SJCRH30 (cell line): ENCODE measurements around the gene BRS3. TPM values are rescaled to one million over a fixed set of nuclear protein-coding genes. Genes with fewer than 3 reads are reported as not detected.

Experiments used
- DNase-seq, 2 experiments: peaks; one replicate each; pipeline ENCODE4 v3.0.0-alpha.2; 2015 to 2020
- H3K27ac ChIP-seq: fragments of 250-450 bp; sonication (Bioruptor Pico); 2 replicates; pipeline ENCODE4 v1.5.1; 2020; ENCODE audit warnings: mild to moderate bottlenecking, moderate library complexity
- H3K27me3 ChIP-seq: fragments of 250-450 bp; sonication (Bioruptor Pico); 2 replicates; pipeline ENCODE4 v1.5.1; 2020; ENCODE audit warnings: mild to moderate bottlenecking, moderate library complexity
- H3K36me3 ChIP-seq: fragments of 250-450 bp; sonication (Bioruptor Pico); 2 replicates; pipeline ENCODE4 v1.5.1; 2020; ENCODE audit warnings: mild to moderate bottlenecking, moderate library complexity
- H3K4me1 ChIP-seq: fragments of 250-450 bp; sonication (Bioruptor Pico); 2 replicates; pipeline ENCODE4 v1.5.1; 2020; ENCODE audit warnings: mild to moderate bottlenecking, moderate library complexity
- H3K4me3 ChIP-seq: fragments of 250-450 bp; sonication (Bioruptor Pico); 2 replicates; pipeline ENCODE4 v1.5.1; 2020; ENCODE audit warnings: mild to moderate bottlenecking, moderate library complexity
- H3K9me3 ChIP-seq: fragments of 250-450 bp; sonication (Bioruptor Pico); replicated peaks from 2 replicates; pipeline ENCODE4 v1.5.1; 2020; ENCODE audit warnings: mild to moderate bottlenecking, moderate library complexity
- total RNA-seq: library from RNA; depleted of rRNA; stranded (reverse); fragments of >200 nt; shearing (Covaris generic); gene quantifications from 2 replicates; pipeline ENCODE4 v1.2.3, GENCODE V29; 2014

BRS3 gene
- total RNA-seq, 1 experiment from 2014 or later, result not detected

GRCh38 chrX:136473663-136474062, 14.1 kb upstream of the BRS3 start:
- Histone ChIP-seq H3K4me3 (no peak overlapping the region), H3K27me3 (no peaks in the 10 kb centered on the region), H3K9me3 (no peaks in the 10 kb centered on the region), H3K36me3 (no peaks in the 10 kb centered on the region), H3K27ac (no peak overlapping the region), H3K4me1 (no peaks in the 10 kb centered on the region)
- DNase-seq, result no peak

- DNase-seq, result no peak
- H3K4me1 ChIP-seq, result no peaks in the 10 kb centered on the region
- H3K27ac ChIP-seq, result no peak overlapping the region
- no peak overlapping the region for H3K4me3 ChIP-seq
- H3K36me3 ChIP-seq, result no peaks in the 10 kb centered on the region
- H3K9me3 ChIP-seq, result no peaks in the 10 kb centered on the region
- H3K27me3 ChIP-seq, result no peaks in the 10 kb centered on the region
Measured at GRCh38 chrX:136475236-136475635, 12.5 kb upstream of the BRS3 start.

- Histone ChIP-seq H3K9me3 (no peaks in the 10 kb centered on the region), H3K27me3 (no peaks in the 10 kb centered on the region), H3K4me3 (no peak overlapping the region), H3K36me3 (no peaks in the 10 kb centered on the region), H3K27ac (no peak overlapping the region), H3K4me1 (no peaks in the 10 kb centered on the region)
- no peak for DNase-seq
Measured at GRCh38 chrX:136476501-136476900, 11.2 kb upstream of the BRS3 start.

- no peaks in the 10 kb centered on the region for H3K9me3 ChIP-seq
- H3K27ac ChIP-seq, result no peak overlapping the region
- H3K27me3 ChIP-seq, result no peaks in the 10 kb centered on the region
- no peak overlapping the region for H3K4me3 ChIP-seq
- no peaks in the 10 kb centered on the region for H3K36me3 ChIP-seq
- no peak for DNase-seq
- H3K4me1 ChIP-seq, result no peaks in the 10 kb centered on the region
Measured at GRCh38 chrX:136477026-136477425, 10.7 kb upstream of the BRS3 start.

- H3K27ac ChIP-seq, result no peak overlapping the region
- no peaks in the 10 kb centered on the region for H3K9me3 ChIP-seq
- DNase-seq, result no peak
Measured at GRCh38 chrX:136480383-136480782, 7.4 kb upstream of the BRS3 start.

GRCh38 chrX:136488706-136489105, 959 bp downstream of the BRS3 start:
- no peak overlapping the region for H3K27ac ChIP-seq
- H3K9me3 ChIP-seq, result no peaks in the 10 kb centered on the region
- no peak overlapping the region for H3K4me3 ChIP-seq
- H3K4me1 ChIP-seq, result no peaks in the 10 kb centered on the region
- no peaks in the 10 kb centered on the region for H3K27me3 ChIP-seq
- no peak for DNase-seq
- H3K36me3 ChIP-seq, result no peaks in the 10 kb centered on the region

More at GRCh38 chrX:136480383-136480782, 7.4 kb upstream of the BRS3 start:
- H3K36me3 ChIP-seq, result no peaks in the 10 kb centered on the region
- no peaks in the 10 kb centered on the region for H3K27me3 ChIP-seq
- no peaks in the 10 kb centered on the region for H3K4me1 ChIP-seq
- H3K4me3 ChIP-seq, result no peak overlapping the region

GRCh38 chrX:136491832-136492231, 4.1 kb downstream of the BRS3 start:
- no peaks in the 10 kb centered on the region; the same call in 1 of the 2 replicates for H3K4me1 ChIP-seq

GRCh38 chrX:136493011-136493410, 5.3 kb downstream of the BRS3 start:
- Histone ChIP-seq H3K9me3 (no peaks in the 10 kb centered on the region), H3K36me3 (no peaks in the 10 kb centered on the region), H3K27me3 (no peaks in the 10 kb centered on the region), H3K4me1 (no peaks in the 10 kb centered on the region; the same call in 1 of the 2 replicates), H3K4me3 (no peak overlapping the region), H3K27ac (no peak overlapping the region)
- no peak for DNase-seq

More at GRCh38 chrX:136491832-136492231, 4.1 kb downstream of the BRS3 start:
- H3K4me3 ChIP-seq, result no peak overlapping the region
- no peaks in the 10 kb centered on the region for H3K9me3 ChIP-seq
- DNase-seq, result no peak
- H3K36me3 ChIP-seq, result no peaks in the 10 kb centered on the region
- H3K27ac ChIP-seq, result no peak overlapping the region
- H3K27me3 ChIP-seq, result no peaks in the 10 kb centered on the region

GRCh38 chrX:136495043-136495442, 7.3 kb downstream of the BRS3 start:
- H3K27me3 ChIP-seq, result no peaks in the 10 kb centered on the region
- H3K36me3 ChIP-seq, result peaks cover 2% of the 10 kb centered on the region; the same call in 1 of the 2 replicates
- H3K27ac ChIP-seq, result no peak overlapping the region
- no peak for DNase-seq
- no peak overlapping the region for H3K4me3 ChIP-seq
- H3K9me3 ChIP-seq, result no peaks in the 10 kb centered on the region
- peaks cover 3% of the 10 kb centered on the region; the same call in 1 of the 2 replicates for H3K4me1 ChIP-seq

- Histone ChIP-seq H3K27me3 (no peaks in the 10 kb centered on the region), H3K4me3 (peak overlapping the region; percentile 82), H3K36me3 (peaks cover 10% of the 10 kb centered on the region), H3K9me3 (no peaks in the 10 kb centered on the region), H3K27ac (peak overlapping the region; percentile 78), H3K4me1 (peaks cover 3% of the 10 kb centered on the region; the same call in 1 of the 2 replicates)
- DNase-seq, result no peak
Measured at GRCh38 chrX:136496186-136496763, 8.5 kb downstream of the BRS3 start.

- Histone ChIP-seq H3K9me3 (no peaks in the 10 kb centered on the region), H3K4me3 (peak overlapping the region; percentile 82), H3K4me1 (peaks cover 3% of the 10 kb centered on the region; the same call in 1 of the 2 replicates), H3K36me3 (peaks cover 10% of the 10 kb centered on the region), H3K27ac (peak overlapping the region; percentile 78), H3K27me3 (no peaks in the 10 kb centered on the region)
- peak; percentile 76 to 81 for DNase-seq
Measured at GRCh38 chrX:136496764-136497555, 9.2 kb downstream of the BRS3 start.

- Histone ChIP-seq H3K27ac (peak within 1 kb of the TSS; percentile 78), H3K4me1 (peaks cover 3% of the 10 kb centered on the region; the same call in 1 of the 2 replicates), H3K4me3 (peak within 1 kb of the TSS; percentile 82), H3K9me3 (no peaks in the 10 kb centered on the region), H3K36me3 (peaks cover 10% of the 10 kb centered on the region), H3K27me3 (no peaks in the 10 kb centered on the region)
- DNase-seq, result no peak
Measured at GRCh38 chrX:136497556-136498052, 9.9 kb downstream of the BRS3 start, which contains the start of gene HTATSF1. Gene HTATSF1 (plus strand): TSS chrX:136497592. CDS start chrX:136497685, 93 bp downstream.

GRCh38 chrX:136519069-136519468, 31.3 kb downstream of the BRS3 start:
- Histone ChIP-seq H3K27ac (no peak overlapping the region), H3K4me1 (no peaks in the 10 kb centered on the region), H3K36me3 (no peaks in the 10 kb centered on the region), H3K9me3 (no peaks in the 10 kb centered on the region), H3K4me3 (no peak overlapping the region), H3K27me3 (no peaks in the 10 kb centered on the region)
- no peak for DNase-seq

GRCh38 chrX:136523770-136524169, 36.0 kb downstream of the BRS3 start:
- no peak overlapping the region for H3K4me3 ChIP-seq
- no peak for DNase-seq

More at GRCh38 chrX:136523770-136524169, 36.0 kb downstream of the BRS3 start:
- Histone ChIP-seq H3K27ac (no peak overlapping the region), H3K4me1 (no peaks in the 10 kb centered on the region), H3K27me3 (no peaks in the 10 kb centered on the region), H3K9me3 (no peaks in the 10 kb centered on the region), H3K36me3 (no peaks in the 10 kb centered on the region)
